Fibroblast of skin of back (primary cell): ENCODE results near the gene RITA1.
A peak's percentile ranks its signal among the peaks of the same experiment; 100 is the strongest.

Experiments used
- DNase-seq: peaks from one replicate; pipeline ENCODE4 v3.0.0-alpha.2; 2013

The RITA1 gene

GRCh38 chr12:113180333-113180732 lies 5.2 kb upstream of the RITA1 start:
- DNase-seq = no peak

- no peak for DNase-seq
These were observed 3.5 kb upstream of the RITA1 start for GRCh38 chr12:113181975-113182374.

- no peak for DNase-seq
These were observed 2.4 kb upstream of the RITA1 start for GRCh38 chr12:113183030-113183589.

GRCh38 chr12:113184098-113184899 lies 1.2 kb upstream of the RITA1 start:
- DNase-seq = no peak

GRCh38 chr12:113184900-113185179 lies 681 bp upstream of the RITA1 start:
- peak; percentile 89 for DNase-seq

GRCh38 chr12:113186033-113186365 lies 478 bp downstream of the RITA1 start:
- DNase-seq = no peak

- no peak for DNase-seq
These were observed 1.3 kb downstream of the RITA1 start for GRCh38 chr12:113186666-113187325.

- no peak for DNase-seq
These were observed 3.8 kb downstream of the RITA1 start for GRCh38 chr12:113189361-113189760.

- peak; percentile 44 for DNase-seq
These were observed 5.2 kb downstream of the RITA1 start for GRCh38 chr12:113190761-113191160.

GRCh38 chr12:113191227-113191626 lies 5.7 kb downstream of the RITA1 start:
- DNase-seq = no peak

GRCh38 chr12:113194971-113195391 lies 9.5 kb downstream of the RITA1 start:
- peak; percentile 88 for DNase-seq

GRCh38 chr12:113195598-113195997 lies 10.1 kb downstream of the RITA1 start:
- no peak for DNase-seq

- no peak for DNase-seq
These were observed 11.1 kb downstream of the RITA1 start for GRCh38 chr12:113196582-113196981.

- DNase-seq = peak; percentile 80
These were observed 11.5 kb downstream of the RITA1 start for GRCh38 chr12:113196990-113197389.

- DNase-seq = no peak
These were observed 12.1 kb downstream of the RITA1 start for GRCh38 chr12:113197518-113198077.

GRCh38 chr12:113198296-113198695 lies 12.8 kb downstream of the RITA1 start:
- no peak for DNase-seq

- no peak for DNase-seq
These were observed 14.7 kb downstream of the RITA1 start for GRCh38 chr12:113200021-113200797.

- no peak for DNase-seq
These were observed 16.0 kb downstream of the RITA1 start for GRCh38 chr12:113201187-113202177.

GRCh38 chr12:113202300-113203075 lies 17.0 kb downstream of the RITA1 start:
- DNase-seq = no peak

- DNase-seq = no peak
These were observed 18.6 kb downstream of the RITA1 start for GRCh38 chr12:113203852-113204760.
